Keratinocyte (primary cell): ENCODE measurements around the gene POU3F1.

Source experiments
- CTCF ChIP-seq, 3 experiments: IDR thresholded peaks in 1 of 3; conservative IDR thresholded peaks in 1 of 3; optimal IDR thresholded peaks in 1 of 3; 2 replicates in 2 of 3; 3 replicates in 1 of 3; pipeline versions ENCODE3 to v1.5.1; 2011; ENCODE audit warnings: low read length in 3 of 3, mild to moderate bottlenecking in 3 of 3, moderate library complexity in 2 of 3, control low read depth in 1 of 3, inconsistent platforms in 1 of 3; ENCODE audit not compliant: insufficient read depth in 2 of 3; ENCODE audit errors: extremely low read depth in 1 of 3
- EZH2 ChIP-seq: IDR thresholded peaks from one replicate; pipeline ENCODE4 v1.6.1; 2012; ENCODE audit warnings: inconsistent platforms, mild to moderate bottlenecking, low read length, moderate library complexity

GRCh38 chr1:38026592-38027200, 19.9 kb downstream of the POU3F1 start:
- peak; percentile 87 to 88 (median 88) for TF ChIP-seq CTCF (optimal IDR thresholded peaks at IDR 0.05 in 1 of 3, IDR thresholded peaks at IDR 0.05 in 1 of 3, conservative IDR thresholded peaks at IDR 0.05 in 1 of 3; ENCODE audit: extremely low read depth in 1 of 3, insufficient read depth in 2 of 3, low read length in 3 of 3)
- TF ChIP-seq EZH2 = no peak
